Breast epithelium (tissue), 3 donors: ENCODE data around the gene IKZF2.

Source experiments
- POLR2A ChIP-seq: fragments of 450-650 bp; IDR thresholded peaks from one replicate; pipeline ENCODE4 v1.6.1; 2016; ENCODE audit warnings: antibody characterized with exemption, mild to moderate bottlenecking, moderate library complexity
- TF ChIP-seq, protein P1 (sequence below), 3 donors: fragments of 450-650 bp; IDR thresholded peaks; one replicate each; pipeline ENCODE4 v1.5.1; 2016 to 2017; ENCODE audit warnings: antibody characterized with exemption in 3 of 3, mild to moderate bottlenecking in 3 of 3, moderate library complexity in 3 of 3

DNA sequence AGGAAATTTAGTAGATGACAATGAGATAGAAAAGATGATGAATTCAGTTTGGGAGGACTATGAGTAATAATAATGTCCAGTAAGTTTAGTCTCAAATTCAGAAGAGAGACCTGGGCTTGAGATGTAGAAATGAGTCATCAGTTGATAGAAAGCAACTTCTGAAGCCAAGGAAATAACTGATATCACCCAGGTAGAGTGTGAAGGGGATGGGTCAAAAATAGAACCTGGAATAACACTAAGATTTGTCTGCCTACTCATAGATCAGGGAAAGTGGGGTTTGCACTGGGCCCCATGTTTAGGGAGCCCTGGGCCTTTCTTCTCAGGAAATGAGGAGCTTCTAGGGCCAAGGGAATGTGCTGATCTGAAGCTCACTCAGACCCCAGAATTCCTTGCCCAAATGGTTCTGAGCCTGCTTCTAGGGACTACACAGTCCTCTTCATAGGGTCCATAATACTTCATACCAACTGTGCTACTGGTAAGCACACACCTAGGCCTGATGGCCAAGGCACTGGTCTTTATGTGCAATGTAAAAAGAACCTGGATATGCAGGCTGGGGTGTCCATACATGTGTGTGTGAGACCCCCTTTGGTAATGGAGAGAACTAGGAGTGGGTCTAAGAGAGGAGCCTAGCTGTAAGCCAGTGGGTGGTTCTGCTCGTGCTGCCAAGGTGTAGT, 141.2 kb downstream of the IKZF2 start:
- TF ChIP-seq, protein P1, sequence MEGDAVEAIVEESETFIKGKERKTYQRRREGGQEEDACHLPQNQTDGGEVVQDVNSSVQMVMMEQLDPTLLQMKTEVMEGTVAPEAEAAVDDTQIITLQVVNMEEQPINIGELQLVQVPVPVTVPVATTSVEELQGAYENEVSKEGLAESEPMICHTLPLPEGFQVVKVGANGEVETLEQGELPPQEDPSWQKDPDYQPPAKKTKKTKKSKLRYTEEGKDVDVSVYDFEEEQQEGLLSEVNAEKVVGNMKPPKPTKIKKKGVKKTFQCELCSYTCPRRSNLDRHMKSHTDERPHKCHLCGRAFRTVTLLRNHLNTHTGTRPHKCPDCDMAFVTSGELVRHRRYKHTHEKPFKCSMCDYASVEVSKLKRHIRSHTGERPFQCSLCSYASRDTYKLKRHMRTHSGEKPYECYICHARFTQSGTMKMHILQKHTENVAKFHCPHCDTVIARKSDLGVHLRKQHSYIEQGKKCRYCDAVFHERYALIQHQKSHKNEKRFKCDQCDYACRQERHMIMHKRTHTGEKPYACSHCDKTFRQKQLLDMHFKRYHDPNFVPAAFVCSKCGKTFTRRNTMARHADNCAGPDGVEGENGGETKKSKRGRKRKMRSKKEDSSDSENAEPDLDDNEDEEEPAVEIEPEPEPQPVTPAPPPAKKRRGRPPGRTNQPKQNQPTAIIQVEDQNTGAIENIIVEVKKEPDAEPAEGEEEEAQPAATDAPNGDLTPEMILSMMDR (IDR thresholded peaks at IDR 0.05) = no peak
- TF ChIP-seq POLR2A = no peak
